HG03439 (cell line): ENCODE measurements around the gene NCAM2.
"Not testable (repeated sequence)": the region's sequence is repeated elsewhere in the genome, so short reads cannot be mapped to it uniquely, and the experiment has no call there.

Source experiments
- ATAC-seq: cut with Tn5 transposase; IDR thresholded peaks from one replicate; pipeline ENCODE4 v1.9.1; 2021; ENCODE audit warnings: mild to moderate bottlenecking, moderate library complexity; ENCODE audit not compliant: unreplicated experiment

The NCAM2 gene

GRCh38 chr21:21291883-21292569, 293.8 kb downstream of the NCAM2 start:
- no peak for ATAC-seq

- ATAC-seq: no peak
Measured at GRCh38 chr21:21295303-21295702, 297.1 kb downstream of the NCAM2 start.

- no peak for ATAC-seq
Measured at GRCh38 chr21:21297211-21297610, 299.0 kb downstream of the NCAM2 start.

- ATAC-seq: no peak
Measured at GRCh38 chr21:21301013-21301412, 302.8 kb downstream of the NCAM2 start.

GRCh38 chr21:21309510-21309909, 311.3 kb downstream of the NCAM2 start:
- ATAC-seq: no peak

- no peak for ATAC-seq
Measured at GRCh38 chr21:21324297-21324696, 326.1 kb downstream of the NCAM2 start.

GRCh38 chr21:21332492-21332891, 334.3 kb downstream of the NCAM2 start:
- ATAC-seq: no peak

- ATAC-seq: no peak
Measured at GRCh38 chr21:21341041-21341440, 342.8 kb downstream of the NCAM2 start.

GRCh38 chr21:21345296-21345695, 347.1 kb downstream of the NCAM2 start:
- no peak for ATAC-seq

- no peak for ATAC-seq
Measured at GRCh38 chr21:21345872-21346271, 347.7 kb downstream of the NCAM2 start.

GRCh38 chr21:21366277-21366676, 368.1 kb downstream of the NCAM2 start:
- no peak for ATAC-seq

GRCh38 chr21:21367583-21367982, 369.4 kb downstream of the NCAM2 start:
- no peak for ATAC-seq

- no peak for ATAC-seq
Measured at GRCh38 chr21:21373969-21374368, 375.8 kb downstream of the NCAM2 start.

- ATAC-seq: no peak
Measured at GRCh38 chr21:21383126-21383525, 384.9 kb downstream of the NCAM2 start.

GRCh38 chr21:21384977-21385376, 386.8 kb downstream of the NCAM2 start:
- ATAC-seq: no peak

- ATAC-seq: no peak
Measured at GRCh38 chr21:21385404-21385803, 387.2 kb downstream of the NCAM2 start.

GRCh38 chr21:21387916-21388315, 389.7 kb downstream of the NCAM2 start:
- ATAC-seq: no peak

- no peak for ATAC-seq
Measured at GRCh38 chr21:21394064-21394463, 395.9 kb downstream of the NCAM2 start.

GRCh38 chr21:21396424-21396823, 398.2 kb downstream of the NCAM2 start:
- no peak for ATAC-seq

- no peak for ATAC-seq
Measured at GRCh38 chr21:21397464-21397863, 399.3 kb downstream of the NCAM2 start.

GRCh38 chr21:21401444-21401843, 403.2 kb downstream of the NCAM2 start:
- ATAC-seq: no peak

GRCh38 chr21:21402187-21402586, 404.0 kb downstream of the NCAM2 start:
- ATAC-seq: not testable (repeated sequence)

- peak; percentile 51 for ATAC-seq
Measured at GRCh38 chr21:21404261-21404660, 406.1 kb downstream of the NCAM2 start.
